NK-92 (cell line): Measurements from ENCODE around the gene MBTPS1.
"Not testable (repeated sequence)": the region's sequence is repeated elsewhere in the genome, so short reads cannot be mapped to it uniquely, and the experiment has no call there.

ENCODE experiments used
- DNase-seq: peaks from one replicate; lab custom pipeline; 2025; ENCODE audit not compliant: unreplicated experiment; lab: John Stamatoyannopoulos, UW

MBTPS1 gene

GRCh38 chr16:84137769-84138357, 21.1 kb upstream of the MBTPS1 start:
- DNase-seq: no peak

GRCh38 chr16:84137287-84137686, 20.5 kb upstream of the MBTPS1 start:
- no peak for DNase-seq

- DNase-seq: no peak
Observed at GRCh38 chr16:84136331-84137125, 19.8 kb upstream of the MBTPS1 start.

GRCh38 chr16:84132527-84133285, 16.0 kb upstream of the MBTPS1 start:
- DNase-seq: no peak

GRCh38 chr16:84131117-84131516, 14.4 kb upstream of the MBTPS1 start:
- DNase-seq: no peak

GRCh38 chr16:84124257-84125073, 7.7 kb upstream of the MBTPS1 start:
- DNase-seq: no peak

GRCh38 chr16:84121007-84121406, 4.3 kb upstream of the MBTPS1 start:
- no peak for DNase-seq

GRCh38 chr16:84120023-84120422, 3.3 kb upstream of the MBTPS1 start:
- no peak for DNase-seq

GRCh38 chr16:84119368-84119767, 2.6 kb upstream of the MBTPS1 start:
- no peak for DNase-seq

GRCh38 chr16:84118315-84118714, 1.6 kb upstream of the MBTPS1 start:
- DNase-seq: not testable (repeated sequence)

GRCh38 chr16:84117494-84117843, 727 bp upstream of the MBTPS1 start:
- DNase-seq: no peak

- no peak for DNase-seq
Observed at GRCh38 chr16:84115919-84116719, 623 bp downstream of the MBTPS1 start.

GRCh38 chr16:84111949-84112348, 4.8 kb downstream of the MBTPS1 start:
- not testable (repeated sequence) for DNase-seq

GRCh38 chr16:84111525-84111924, 5.2 kb downstream of the MBTPS1 start:
- no peak for DNase-seq

GRCh38 chr16:84110527-84110926, 6.2 kb downstream of the MBTPS1 start:
- no peak for DNase-seq

- no peak for DNase-seq
Observed at GRCh38 chr16:84109598-84110335, 7.0 kb downstream of the MBTPS1 start.

- no peak for DNase-seq
Observed at GRCh38 chr16:84107921-84108320, 8.8 kb downstream of the MBTPS1 start.

GRCh38 chr16:84105948-84106740, 10.6 kb downstream of the MBTPS1 start:
- DNase-seq: no peak

GRCh38 chr16:84105301-84105815, 11.4 kb downstream of the MBTPS1 start:
- no peak for DNase-seq
